ENCODE data around the gene MRPL20.
"Not testable (repeated sequence)": the region's sequence is repeated elsewhere in the genome, so short reads cannot be mapped to it uniquely, and the experiment has no call there.

Gene MRPL20

DNA sequence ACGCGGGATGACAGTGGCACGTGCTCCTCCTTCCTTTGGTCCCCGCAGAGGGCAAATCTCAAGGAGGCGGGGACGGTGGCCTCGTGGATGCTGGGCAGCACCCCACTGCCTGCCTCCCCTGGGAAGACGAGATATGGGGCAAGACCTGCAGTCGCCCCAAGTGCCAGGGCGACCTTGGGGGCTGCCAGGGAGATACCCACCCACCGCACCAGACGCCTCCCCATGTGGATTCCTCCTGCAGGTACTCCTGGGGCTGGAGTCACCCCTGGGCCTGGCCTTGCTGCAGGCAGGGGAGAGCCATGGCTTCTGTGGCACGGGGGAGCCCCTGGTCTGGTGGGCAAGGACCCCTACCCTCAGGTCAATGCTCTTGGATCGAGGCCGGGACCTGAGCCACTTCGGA lies 26.2 kb downstream of the MRPL20 start:
- no peak for DNase-seq

DNA sequence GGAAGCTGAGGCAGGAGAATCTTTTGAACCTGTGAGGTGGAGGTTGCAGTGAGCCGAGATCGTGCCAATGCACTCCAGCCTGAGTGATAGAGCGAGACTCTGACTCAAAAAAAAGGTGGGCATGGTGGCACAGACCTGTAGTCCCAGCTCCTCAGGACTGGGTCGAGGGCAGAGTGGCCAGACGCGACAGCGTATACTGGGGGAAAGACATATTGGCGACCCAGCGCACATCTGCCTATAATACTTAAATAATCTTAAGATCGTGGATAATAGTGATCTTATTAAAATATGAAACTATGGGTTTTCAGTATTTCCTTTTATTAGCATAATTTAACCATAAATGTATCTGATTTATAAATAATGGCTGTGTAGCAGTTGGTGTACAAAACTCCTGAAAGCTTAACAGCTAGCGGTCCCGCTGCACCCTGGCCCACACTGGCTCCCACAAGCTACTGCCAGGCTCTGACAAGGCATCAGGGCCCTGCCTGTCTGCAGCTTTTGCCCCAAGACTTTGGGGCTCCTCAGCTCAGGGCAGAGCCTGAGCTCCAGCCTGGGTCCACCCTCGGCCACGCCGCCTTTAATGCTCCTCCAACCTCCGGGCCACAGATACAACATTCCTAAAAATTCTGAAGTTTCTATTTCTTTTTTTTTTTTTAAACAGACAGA lies 29.4 kb downstream of the MRPL20 start:
- DNase-seq, result no peak

DNA sequence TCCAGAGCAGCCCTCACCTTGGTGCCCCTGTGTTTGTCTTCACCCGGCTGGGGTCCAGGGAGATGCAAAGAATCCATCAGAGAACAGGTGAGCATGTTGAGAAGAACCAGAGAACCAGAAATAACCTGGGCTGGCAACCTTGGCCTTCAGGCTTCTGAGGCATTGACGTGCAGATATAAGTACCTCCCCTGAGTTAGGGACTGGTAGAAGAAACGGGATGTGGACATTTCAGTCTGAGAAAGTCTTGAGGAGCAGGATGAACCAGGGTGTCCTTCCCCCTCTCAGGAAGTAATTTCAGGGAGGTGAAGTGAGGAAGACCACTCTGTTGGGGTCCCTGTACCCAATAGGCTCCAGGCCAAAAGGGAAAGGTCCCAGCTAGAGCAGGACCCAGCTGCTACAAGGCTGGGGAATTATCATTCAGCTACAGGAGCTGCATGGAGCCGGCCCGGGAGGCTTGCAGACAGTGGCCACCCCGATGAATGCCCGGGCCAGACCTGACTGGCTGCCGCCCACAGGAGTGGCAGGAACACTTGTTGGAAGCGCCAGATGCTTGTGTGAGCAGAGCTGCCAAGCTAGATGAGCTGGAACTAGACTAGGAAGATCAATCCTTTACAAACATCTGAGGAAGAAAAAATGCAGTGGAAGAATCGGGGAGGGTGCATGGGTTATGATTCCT lies 30.4 kb downstream of the MRPL20 start:
- no peak for DNase-seq

DNA sequence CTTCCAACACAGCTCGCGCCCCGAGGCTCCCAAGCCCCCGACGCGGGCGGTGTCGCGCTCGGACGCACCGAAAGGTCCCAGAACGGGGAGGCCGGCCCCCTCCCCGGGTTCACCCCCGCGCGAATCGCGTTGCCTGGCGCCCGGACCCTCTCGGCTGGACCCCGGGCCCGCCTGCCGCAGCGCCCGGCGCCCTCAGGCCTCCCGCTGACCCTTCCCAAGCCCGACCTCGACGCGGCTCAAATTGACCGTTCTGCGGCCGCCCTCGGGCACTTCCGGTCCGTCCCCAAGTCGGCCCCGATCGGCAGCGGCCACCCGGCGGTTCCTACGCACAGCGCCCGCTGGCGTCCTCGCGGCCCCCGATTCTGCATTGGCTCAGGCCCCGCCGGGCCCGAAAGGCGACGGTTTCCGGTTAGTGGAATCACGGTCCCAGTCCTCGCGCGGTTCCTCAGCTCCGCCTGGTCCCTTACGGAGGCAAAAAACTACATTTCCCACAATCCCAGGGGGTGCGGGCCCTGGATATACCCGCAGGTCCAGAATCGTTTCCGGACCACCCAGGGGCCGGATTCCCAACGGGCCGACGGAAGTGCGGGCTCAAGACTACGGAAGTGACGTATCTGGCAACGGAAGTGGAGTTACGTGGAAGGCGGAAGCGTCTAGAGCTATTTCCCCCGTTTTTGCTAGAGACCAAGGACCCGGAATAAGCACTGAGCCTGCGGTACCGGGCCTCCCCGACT lies 32.0 kb downstream of the MRPL20 start, which contains the start of gene AURKAIP1:
AURKAIP1 (minus strand) TSS at position 279 of the 734 bp plus-strand sequence. CDS start 451 bp downstream, outside the sequence.
- peak; percentile 93 to 96 for DNase-seq

DNA sequence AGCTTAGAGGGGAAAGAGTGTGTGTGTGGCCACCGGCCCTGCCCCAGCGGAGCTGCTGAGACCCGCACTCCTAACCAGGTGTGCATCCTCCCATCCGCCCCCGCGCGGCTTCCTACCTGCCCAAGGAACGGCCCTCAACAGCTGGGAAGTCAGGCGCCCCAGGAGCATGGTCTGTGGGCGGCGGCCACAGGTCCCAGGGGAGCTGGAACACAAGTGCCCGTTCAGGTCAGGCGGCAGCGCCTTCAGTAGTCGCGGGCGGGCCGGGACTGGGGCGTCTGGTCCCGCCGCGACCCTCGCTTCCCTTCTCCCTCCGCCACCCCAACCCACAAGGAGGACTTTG lies 32.5 kb downstream of the MRPL20 start:
- peak in 1 of 2 experiments; percentile 28 for DNase-seq

DNA sequence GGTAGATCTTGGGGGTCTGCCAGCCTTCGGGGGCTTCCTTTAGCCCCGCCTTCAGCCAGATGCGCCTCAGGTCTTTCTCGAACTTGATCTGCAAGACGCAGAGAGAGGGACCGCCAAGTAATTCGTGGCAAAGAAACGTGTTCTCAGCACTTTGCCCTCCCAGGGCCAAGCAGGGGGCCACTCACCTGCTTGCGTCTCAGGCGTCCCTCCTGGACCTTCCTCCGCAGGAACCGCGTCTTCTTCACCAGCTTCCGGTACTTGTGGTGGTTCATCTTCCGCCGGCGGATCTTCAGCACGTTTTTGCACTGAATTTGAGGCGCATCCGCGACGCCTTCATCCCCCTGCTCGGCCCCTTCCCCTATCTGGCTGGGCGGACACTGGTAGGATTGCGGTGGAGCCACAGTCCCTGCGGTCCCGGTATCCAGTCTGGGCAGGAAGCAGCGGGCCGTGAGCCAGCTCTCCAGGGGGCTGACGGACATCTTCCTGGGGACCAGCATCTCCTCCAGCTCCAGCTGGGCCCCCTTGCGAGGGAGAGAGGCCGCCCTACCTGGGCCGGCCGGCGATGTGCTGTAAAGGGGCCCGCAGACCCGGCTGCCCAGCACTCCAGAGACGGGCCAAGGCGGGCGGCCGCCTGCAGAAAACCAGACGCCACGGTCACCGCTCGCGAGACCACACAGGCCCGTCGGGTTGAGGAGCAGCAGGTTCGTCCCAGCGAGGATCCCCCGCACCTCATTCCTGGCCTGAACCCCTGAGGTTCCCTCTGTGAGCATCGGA lies 33.1 kb downstream of the MRPL20 start:
- no peak for DNase-seq

DNA sequence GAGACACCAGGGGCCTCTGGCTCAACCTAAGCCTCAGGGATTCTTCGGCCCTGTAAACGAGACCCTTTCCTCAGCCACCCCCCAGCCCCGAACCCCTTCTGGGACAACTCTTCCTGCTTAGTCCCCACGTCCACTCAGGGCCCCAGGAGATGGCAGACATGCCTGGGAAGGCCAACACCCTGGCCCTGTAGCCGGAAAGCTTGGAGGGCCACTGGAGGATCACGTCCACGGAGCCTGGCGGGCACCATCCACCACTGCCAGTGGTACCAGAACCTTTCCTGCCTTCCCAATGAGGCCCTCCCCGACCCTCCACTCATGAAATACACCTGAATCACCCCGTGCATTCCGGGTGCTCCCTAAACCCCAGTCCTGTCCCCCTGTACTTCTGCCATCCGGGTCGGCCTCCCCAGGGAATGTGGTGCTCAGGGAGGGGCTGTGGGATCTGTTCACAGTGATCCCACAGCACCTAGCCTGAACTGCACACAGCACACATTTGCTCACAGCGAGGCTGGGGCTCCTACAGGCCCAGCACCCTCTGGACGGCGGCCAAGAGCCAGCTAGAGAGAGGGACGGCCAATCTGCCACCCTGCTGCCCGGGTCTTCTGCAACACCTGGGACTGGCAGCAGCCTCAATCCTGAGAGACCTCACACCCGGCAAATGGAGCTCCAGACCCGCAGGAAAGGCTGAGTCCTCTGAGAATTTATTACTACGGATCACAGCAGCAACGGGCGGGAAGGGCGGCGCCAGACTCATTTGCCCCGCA lies 33.9 kb downstream of the MRPL20 start:
- no peak for DNase-seq

DNA sequence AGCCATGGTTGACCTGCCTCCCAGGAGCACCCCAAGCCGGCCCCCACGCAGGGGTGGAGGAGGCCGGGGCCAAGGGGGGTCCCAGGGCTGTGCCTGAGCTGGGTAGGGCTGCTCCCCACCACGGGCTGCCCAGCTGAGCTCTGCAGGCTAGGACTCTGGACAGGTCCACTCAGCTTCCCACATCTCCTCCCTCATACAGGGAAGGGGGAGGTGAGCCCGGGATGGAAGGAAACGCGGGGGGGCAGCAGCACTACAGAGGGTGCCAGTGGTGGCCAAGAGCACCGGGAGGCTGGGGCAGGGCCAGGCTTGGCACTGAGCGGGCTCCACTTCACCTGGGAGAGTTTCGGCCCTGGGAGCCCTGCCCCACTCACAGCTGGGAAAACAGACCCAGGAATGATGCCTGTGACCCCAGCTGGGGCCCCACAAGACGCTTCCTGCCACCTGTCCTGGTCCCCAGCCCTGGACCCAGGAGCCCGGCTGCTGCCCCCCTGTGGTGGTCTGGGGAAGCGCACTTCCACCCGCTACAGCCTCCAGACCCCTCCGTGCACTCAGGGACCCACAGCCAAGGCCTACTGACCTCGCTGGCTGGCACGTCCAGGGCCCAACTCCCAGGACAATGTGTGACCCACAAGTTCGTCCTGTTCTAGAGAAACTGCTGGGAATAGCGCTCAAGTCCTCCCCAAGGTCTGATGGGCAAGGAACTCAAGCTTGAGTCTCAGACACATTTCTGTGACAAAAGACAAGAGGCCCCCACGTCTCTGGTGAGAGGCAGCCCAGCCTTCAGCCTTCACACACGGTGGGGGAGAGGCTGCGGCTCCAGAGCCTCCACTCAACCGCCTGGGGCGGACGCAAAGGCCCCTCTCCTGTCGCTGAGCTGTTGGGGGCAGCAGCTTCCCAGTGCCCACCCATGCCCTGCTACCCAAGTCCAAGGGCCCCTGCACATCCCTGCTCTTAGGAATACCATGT lies 35.1 kb downstream of the MRPL20 start:
- DNase-seq, result peak; percentile 86 to 89

DNA sequence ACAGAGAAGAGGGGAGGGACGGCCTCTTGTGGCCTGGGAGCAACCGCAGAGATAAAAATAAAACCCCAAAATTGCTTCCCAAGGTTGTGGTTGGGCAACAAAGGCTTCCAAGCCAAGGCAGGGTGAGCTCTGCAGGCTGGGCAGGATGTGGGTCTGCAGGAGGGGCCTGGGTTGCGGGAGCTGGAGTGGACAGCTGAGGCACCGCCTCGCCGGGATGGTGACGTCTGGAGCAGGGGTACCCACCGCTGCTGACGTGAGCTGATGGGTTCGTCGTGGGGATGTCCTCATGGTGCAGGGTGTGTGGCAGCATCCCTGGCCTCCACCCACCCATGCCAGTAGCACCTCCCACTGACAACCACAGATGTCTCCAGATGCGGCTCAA lies 35.7 kb downstream of the MRPL20 start:
- peak in 1 of 2 experiments; percentile 44 for DNase-seq

DNA sequence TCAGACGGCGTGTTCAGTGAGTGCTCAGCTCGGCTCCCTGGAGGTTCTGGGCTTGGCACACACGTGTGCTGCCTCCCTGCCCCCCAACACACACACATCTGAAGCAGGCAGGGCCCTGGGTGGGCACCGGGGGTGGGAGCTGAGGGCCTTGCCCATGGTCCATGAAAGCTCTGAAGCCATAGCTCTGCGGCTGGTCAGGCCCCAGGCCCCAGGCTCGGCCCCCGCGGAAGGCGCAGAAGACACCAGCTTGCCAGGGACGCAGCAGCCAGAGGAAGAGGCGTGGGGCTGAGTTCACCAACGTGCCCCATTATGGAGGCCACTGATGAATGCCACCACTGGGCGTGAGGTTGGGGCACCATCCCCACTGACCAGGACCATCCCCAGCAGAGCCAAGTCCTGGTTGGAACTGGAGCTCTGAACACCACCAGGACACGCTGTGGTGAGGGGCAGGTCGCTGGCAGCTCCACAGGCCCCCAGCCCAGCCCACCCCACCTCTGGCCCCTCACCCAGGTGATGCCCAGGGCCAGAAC lies 36.3 kb downstream of the MRPL20 start:
- no peak for DNase-seq

DNA sequence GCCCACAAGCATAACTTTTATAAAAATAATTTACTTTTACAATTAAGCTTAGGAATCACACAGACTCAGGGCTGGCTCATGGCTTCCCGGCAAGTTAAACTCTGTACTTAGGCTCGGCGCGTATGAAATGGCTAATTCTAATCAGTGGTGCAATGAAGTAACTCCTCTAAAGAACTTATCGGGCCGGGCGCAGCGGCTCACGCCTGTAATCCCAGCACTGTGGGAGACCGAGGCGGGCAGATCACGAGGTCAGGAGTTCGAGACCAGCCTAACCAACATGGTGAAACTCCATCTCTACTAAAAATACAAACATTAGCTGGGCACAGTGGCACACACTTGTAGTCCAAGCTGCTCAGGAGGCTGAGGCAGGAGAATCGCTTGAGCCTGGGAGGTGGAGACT lies 37.0 kb downstream of the MRPL20 start:
- not testable (repeated sequence) for DNase-seq

DNA sequence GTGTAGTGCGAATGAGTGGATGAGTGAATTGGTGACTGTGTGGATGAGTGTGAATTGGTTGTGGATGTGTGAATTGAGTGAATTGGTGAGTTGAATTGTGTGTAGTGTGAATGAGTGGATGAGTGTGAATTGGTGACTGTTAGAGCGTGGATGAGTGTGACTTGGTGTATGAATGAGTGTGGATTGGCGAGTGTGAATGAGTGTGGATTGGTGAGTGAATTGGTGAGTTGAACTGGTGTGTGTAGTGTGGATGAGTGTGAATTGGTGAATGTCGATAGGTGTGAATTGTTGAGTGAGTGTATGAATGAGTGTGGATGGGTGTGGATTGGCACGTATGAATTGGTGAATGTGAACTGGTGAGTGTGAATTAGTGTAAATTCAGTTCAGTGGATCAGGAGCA lies 39.8 kb downstream of the MRPL20 start:
- DNase-seq, result no peak

DNA sequence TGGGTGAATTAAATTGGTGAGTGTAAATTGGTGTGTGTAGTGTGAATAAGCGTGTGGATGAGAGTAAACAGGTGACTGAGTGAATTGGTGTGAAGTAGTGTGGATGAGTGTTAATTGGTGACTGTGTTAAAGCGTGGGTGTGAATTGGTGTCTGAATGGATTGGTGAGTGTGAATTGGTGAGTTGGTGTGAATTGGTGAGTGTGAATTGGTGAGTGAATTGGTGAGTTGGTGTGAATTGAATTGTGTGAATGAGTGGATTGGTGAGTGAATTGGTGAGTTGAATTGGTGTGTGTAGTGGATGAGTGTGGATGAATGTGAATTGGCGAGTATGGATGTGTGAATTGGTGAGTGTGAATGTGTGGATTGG lies 40.4 kb downstream of the MRPL20 start:
- no peak for DNase-seq

DNA sequence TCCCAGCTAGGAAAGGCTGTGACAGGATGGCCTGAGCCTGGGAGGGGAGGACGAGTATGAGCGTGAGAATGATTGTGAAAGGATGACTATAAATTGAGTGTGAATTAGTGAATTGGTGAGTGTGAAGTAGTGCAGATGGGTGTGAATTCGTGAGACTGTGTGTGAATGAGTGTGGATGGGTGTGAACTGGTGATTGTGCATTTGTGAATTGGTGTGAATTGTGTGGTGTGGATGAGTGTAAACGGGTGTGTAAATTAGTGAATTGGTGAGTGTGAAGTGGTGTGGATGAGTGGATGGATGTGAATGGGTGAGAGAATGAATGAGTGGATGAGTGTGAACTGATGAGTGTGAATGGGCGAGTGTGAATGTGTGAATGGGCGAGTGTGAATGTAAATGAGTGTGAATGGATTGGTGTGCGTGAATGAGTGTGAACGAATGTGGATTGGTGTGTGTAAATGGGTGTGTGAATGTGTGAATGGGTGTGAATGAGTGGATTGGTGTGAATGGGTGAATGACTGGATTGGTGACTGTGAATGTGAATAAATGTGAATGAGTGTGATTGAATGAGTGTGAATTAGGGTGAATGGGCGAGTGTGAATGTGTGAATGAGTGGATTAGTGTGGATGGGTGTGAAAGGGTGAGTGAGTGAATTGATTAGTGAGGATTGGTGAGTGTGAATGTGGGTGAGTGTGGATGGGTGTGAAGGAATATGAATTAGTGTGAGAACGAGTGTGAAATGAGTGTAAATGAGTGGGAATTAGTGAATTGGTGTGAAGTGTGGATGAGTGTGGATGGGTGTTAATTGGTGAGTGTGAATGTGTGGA lies 41.0 kb downstream of the MRPL20 start:
- no peak for DNase-seq

DNA sequence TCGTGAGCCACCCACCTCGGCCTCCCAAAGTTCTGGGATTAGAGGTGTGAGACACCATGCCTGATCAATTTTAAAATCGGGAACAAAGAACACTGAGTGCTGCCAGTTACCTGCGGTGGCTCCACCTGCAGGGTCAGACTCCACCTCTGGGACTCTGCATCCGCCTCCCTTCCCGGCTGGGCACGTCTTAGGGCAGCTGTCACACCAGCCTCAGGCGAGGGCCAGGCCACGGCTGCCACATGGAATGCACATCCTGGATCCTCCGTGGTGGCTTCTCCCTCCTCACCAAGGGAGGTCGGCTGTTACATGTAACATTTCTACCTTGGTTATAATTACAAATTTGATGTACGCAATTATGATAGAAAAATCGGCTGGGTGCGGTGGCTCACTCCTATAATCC lies 42.8 kb downstream of the MRPL20 start:
- DNase-seq, result no peak

DNA sequence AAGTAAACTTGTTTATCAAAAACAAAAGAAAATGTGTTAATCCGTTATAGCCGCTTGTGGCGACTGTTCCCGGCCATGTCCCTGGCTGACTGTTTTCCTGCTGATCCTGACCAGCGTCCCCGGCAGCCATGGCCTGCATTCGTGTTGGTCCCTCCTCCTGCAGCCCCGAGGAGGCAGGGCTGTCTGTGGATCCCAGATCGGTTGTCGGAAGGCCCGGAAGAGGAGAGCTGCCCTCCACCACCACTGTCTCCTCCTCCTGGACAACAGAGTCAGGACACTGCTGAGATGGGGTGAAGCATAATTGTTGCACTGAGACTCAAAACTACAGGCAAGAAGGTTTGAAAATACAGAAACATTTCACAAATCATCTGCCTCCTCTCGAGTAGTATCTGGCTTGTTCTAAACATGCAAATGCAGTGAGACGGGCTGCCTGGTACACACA lies 45.1 kb downstream of the MRPL20 start:
- no peak for DNase-seq

DNA sequence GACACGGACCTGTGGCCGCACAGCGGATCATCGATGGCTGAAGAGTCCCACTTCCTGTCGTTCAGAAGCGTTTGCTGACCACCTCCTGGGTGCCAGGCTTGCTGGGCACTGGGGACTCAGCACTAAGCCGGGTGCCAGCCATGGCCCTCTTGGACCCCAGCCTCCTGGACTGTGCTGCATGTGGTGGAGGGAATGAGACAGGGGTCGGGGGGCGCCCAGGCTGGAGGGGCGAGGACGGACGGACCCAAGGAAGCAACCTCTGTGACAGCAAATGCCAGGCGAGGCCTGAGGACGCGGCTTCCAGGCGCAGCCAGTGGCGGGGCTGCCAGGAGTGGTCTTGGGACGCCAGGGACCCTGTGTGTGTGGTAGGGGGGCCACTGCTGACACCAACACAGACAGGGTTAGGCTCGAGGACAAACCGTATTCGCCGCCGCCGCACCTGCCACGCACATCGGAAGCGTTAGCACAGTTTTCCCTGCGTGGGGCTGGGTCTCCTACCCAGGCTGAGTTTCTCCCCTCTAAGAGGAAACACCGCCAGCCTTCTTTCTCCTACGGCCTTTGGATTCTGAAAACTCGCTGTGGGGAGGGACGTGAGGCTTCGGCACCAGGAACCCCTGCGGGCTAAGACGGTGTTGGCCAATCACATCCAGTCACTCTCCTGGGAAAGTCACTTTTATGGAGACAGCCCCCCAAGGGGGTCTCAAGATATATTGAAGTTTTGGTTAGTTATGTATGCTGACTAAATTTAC lies 45.7 kb downstream of the MRPL20 start:
- no peak for DNase-seq

DNA sequence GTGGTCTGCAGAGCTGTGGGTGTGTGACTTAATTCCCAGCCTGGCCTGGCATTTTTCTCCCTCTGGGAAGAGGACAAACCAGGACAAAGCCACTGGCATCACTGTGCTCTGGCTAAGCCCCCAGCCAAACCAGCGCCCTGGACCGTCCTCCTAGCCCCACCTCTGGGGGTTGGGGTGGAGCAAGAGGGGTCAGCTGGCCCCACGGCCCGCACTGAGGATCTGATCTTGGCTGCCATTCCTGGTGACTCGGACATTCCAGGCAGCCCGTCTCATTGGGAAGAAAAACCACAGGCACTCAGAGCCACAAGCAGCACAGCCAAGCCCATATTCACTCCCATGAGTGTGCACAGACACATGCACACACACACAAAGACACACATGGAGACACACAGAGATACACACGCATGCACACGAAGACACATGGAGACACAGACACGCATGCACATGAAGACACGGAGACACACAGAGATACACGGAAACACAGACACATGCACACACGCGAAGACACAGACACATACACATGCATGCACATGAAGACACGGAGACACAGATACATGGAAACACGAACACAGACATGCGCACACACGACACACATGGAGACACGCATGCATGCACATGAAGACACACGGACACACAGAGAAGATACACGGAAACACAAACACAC lies 46.5 kb downstream of the MRPL20 start:
- no peak for DNase-seq

Data from activated CD4-positive, alpha-beta T cell treated with anti-CD3 and anti-CD28 coated beads, Interleukin-2, amount 50 U/mL, for 48 hours (primary cell).